ENCODE results near the gene CABP7.
A peak's percentile ranks its signal among the peaks of the same experiment; 100 is the strongest.

Gene CABP7

GRCh38 chr22:29702000-29702930, 17.5 kb upstream of the CABP7 start:
- Histone ChIP-seq H3K36me3 (ENCODE audit: control insufficient read depth, insufficient read depth, low read length) (peaks cover under 1% of the 10 kb centered on the region), H3K9me3 (ENCODE audit: control insufficient read depth, low read length) (no peaks in the 10 kb centered on the region), H3K4me3 (ENCODE audit: extremely low read depth, insufficient read depth, low read length, poor library complexity, severe bottlenecking) (no peak overlapping the region), H3K4me1 (ENCODE audit: control insufficient read depth, insufficient read depth, low read length, poor library complexity, severe bottlenecking) (peaks cover 9% of the 10 kb centered on the region), H3K27ac (ENCODE audit: low read depth, low read length, severe bottlenecking) (no peak overlapping the region)
- 36 to 43% methylated on average over 10 to 12 of the region's 14 CpGs for WGBS, 2 experiments (ENCODE audit: insufficient coverage in 2 of 2)

- no peak overlapping the region for H3K27ac ChIP-seq (ENCODE audit: low read depth, low read length, severe bottlenecking)
- 35 to 41% methylated on average over 14 to 15 of the region's 19 CpGs for WGBS, 2 experiments (ENCODE audit: insufficient coverage in 2 of 2)
- H3K9me3 ChIP-seq (ENCODE audit: control insufficient read depth, low read length), result no peaks in the 10 kb centered on the region
- H3K4me3 ChIP-seq (ENCODE audit: extremely low read depth, insufficient read depth, low read length, poor library complexity, severe bottlenecking), result no peak overlapping the region
- peaks cover 9% of the 10 kb centered on the region for H3K4me1 ChIP-seq (ENCODE audit: control insufficient read depth, insufficient read depth, low read length, poor library complexity, severe bottlenecking)
- no peaks in the 10 kb centered on the region for H3K36me3 ChIP-seq (ENCODE audit: control insufficient read depth, insufficient read depth, low read length)
Observed at GRCh38 chr22:29702931-29703501, 16.8 kb upstream of the CABP7 start.

GRCh38 chr22:29703569-29704195, 16.1 kb upstream of the CABP7 start:
- Histone ChIP-seq H3K9me3 (ENCODE audit: control insufficient read depth, low read length) (no peaks in the 10 kb centered on the region), H3K27ac (ENCODE audit: low read depth, low read length, severe bottlenecking) (no peak overlapping the region), H3K4me3 (ENCODE audit: extremely low read depth, insufficient read depth, low read length, poor library complexity, severe bottlenecking) (no peak overlapping the region), H3K36me3 (ENCODE audit: control insufficient read depth, insufficient read depth, low read length) (no peaks in the 10 kb centered on the region), H3K4me1 (ENCODE audit: control insufficient read depth, insufficient read depth, low read length, poor library complexity, severe bottlenecking) (peaks cover 9% of the 10 kb centered on the region)
- WGBS, 2 experiments (ENCODE audit: insufficient coverage in 2 of 2), result 26 to 56% methylated on average over 5 to 6 of the region's 7 CpGs

DNA sequence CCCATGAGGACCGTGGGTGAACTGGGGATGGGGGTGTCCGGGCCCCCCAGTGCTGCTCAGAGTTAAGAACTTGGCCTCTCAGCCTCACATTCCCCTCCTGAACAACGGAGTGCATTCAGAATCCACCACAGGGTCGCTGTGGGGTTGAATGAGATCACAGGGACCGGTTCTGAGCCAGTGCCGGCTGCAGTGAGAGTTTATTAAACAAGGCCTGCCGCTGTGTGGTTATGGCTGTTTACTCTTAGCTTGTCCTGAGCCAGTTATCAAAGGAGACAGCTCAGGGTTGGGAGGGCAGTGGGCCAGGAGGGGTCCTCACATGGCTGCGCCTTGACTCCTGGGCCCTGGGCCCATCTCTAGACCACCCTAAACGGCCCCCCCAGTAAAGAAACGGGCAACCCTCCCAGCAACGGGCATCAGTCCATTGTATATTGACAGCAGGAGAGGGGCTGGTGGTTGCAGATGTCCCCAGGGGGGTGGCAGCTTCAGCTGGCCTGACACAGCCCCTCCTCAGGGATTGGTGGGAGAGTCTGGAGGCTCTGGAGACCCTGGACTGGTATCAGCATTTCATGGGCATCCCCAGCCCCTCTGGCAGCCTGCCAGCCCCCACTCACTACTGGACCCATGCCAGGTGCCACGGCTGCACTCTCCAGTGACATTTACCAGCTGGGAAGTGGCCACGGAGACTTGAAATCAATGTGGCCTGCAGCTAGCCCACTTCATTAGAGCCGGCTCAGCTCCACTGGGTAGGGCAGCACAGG, 15.1 kb upstream of the CABP7 start:
- peak overlapping the region; percentile 23 for H3K27ac ChIP-seq (ENCODE audit: low read depth, low read length, severe bottlenecking)
- 44 to 55% methylated on average over 5 to 6 of the region's 14 CpGs for WGBS, 2 experiments (ENCODE audit: insufficient coverage in 2 of 2)
- peaks cover 8% of the 10 kb centered on the region for H3K4me1 ChIP-seq (ENCODE audit: control insufficient read depth, insufficient read depth, low read length, poor library complexity, severe bottlenecking)

DNA sequence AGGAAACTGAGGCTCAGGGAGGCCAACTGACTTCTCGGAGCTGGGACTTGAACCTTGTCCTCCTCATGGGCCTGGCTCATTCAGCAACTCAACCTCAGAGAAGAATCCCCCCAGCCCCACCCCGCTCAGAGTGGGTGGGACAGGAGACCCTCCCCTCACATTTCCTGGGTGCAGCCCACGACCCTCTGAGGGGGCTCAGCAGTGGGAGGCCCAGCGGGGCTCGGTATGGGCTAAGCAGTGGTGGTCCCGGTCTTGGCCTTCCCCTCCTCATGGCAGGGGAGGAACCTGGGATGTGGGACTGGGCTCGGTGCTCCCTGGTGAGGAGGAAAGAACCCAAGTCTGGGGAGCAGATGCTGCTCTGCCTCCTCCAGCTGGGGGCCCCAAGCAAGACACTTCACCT, 14.2 kb upstream of the CABP7 start:
- no peak overlapping the region for H3K4me3 ChIP-seq (ENCODE audit: extremely low read depth, insufficient read depth, low read length, poor library complexity, severe bottlenecking)
- H3K4me1 ChIP-seq (ENCODE audit: control insufficient read depth, insufficient read depth, low read length, poor library complexity, severe bottlenecking), result peaks cover 7% of the 10 kb centered on the region
- no peaks in the 10 kb centered on the region for H3K36me3 ChIP-seq (ENCODE audit: control insufficient read depth, insufficient read depth, low read length)
- no peak overlapping the region for H3K27ac ChIP-seq (ENCODE audit: low read depth, low read length, severe bottlenecking)
- H3K9me3 ChIP-seq (ENCODE audit: control insufficient read depth, low read length), result no peaks in the 10 kb centered on the region
- WGBS, 2 experiments (ENCODE audit: insufficient coverage in 2 of 2), result 77 to 93% methylated on average over 3 to 4 of the region's 7 CpGs

More for the DNA sequence above, 15.1 kb upstream of the CABP7 start:
- Histone ChIP-seq H3K4me3 (ENCODE audit: extremely low read depth, insufficient read depth, low read length, poor library complexity, severe bottlenecking) (no peak overlapping the region), H3K36me3 (ENCODE audit: control insufficient read depth, insufficient read depth, low read length) (no peaks in the 10 kb centered on the region), H3K9me3 (ENCODE audit: control insufficient read depth, low read length) (no peaks in the 10 kb centered on the region)

DNA sequence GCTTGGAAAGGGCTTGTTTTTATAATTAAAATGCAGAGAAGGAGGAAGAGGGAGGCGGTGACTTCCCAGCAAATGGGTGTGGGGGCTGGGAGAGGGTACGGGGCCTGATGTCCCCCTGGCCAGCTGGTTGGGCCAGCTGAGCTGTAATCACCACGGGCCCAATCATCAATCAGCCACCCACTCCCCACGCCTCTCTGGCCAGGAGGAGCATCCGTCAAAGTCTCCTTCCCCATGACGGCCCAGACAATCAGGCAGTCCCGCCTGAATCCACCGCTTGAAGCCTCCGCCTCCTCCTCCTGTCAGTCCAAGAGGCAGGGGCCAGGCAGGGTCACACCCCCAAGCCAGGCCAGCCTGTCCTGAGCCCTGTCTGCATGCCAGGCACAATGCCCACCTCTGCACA, 13.3 kb upstream of the CABP7 start:
- WGBS, 2 experiments (ENCODE audit: insufficient coverage in 2 of 2), result 25 to 27% methylated on average over 5 to 7 of the region's 9 CpGs
- H3K4me1 ChIP-seq (ENCODE audit: control insufficient read depth, insufficient read depth, low read length, poor library complexity, severe bottlenecking), result peaks cover 7% of the 10 kb centered on the region

GRCh38 chr22:29707010-29707409, 12.8 kb upstream of the CABP7 start:
- H3K9me3 ChIP-seq (ENCODE audit: control insufficient read depth, low read length), result no peaks in the 10 kb centered on the region
- no peak overlapping the region for H3K27ac ChIP-seq (ENCODE audit: low read depth, low read length, severe bottlenecking)
- peaks cover 4% of the 10 kb centered on the region for H3K4me1 ChIP-seq (ENCODE audit: control insufficient read depth, insufficient read depth, low read length, poor library complexity, severe bottlenecking)
- 77 to 82% methylated on average over 12 to 17 of the region's 18 CpGs for WGBS, 2 experiments (ENCODE audit: insufficient coverage in 2 of 2)
- no peak overlapping the region for H3K4me3 ChIP-seq (ENCODE audit: extremely low read depth, insufficient read depth, low read length, poor library complexity, severe bottlenecking)
- H3K36me3 ChIP-seq (ENCODE audit: control insufficient read depth, insufficient read depth, low read length), result no peaks in the 10 kb centered on the region

More for the DNA sequence above, 13.3 kb upstream of the CABP7 start:
- H3K9me3 ChIP-seq (ENCODE audit: control insufficient read depth, low read length), result no peaks in the 10 kb centered on the region
- no peak overlapping the region for H3K27ac ChIP-seq (ENCODE audit: low read depth, low read length, severe bottlenecking)
- no peaks in the 10 kb centered on the region for H3K36me3 ChIP-seq (ENCODE audit: control insufficient read depth, insufficient read depth, low read length)
- no peak overlapping the region for H3K4me3 ChIP-seq (ENCODE audit: extremely low read depth, insufficient read depth, low read length, poor library complexity, severe bottlenecking)

GRCh38 chr22:29707471-29707870, 12.3 kb upstream of the CABP7 start:
- Histone ChIP-seq H3K4me3 (ENCODE audit: extremely low read depth, insufficient read depth, low read length, poor library complexity, severe bottlenecking) (no peak overlapping the region), H3K27ac (ENCODE audit: low read depth, low read length, severe bottlenecking) (no peak overlapping the region), H3K36me3 (ENCODE audit: control insufficient read depth, insufficient read depth, low read length) (no peaks in the 10 kb centered on the region), H3K4me1 (ENCODE audit: control insufficient read depth, insufficient read depth, low read length, poor library complexity, severe bottlenecking) (peaks cover 4% of the 10 kb centered on the region), H3K9me3 (ENCODE audit: control insufficient read depth, low read length) (no peaks in the 10 kb centered on the region)
- WGBS, 2 experiments (ENCODE audit: insufficient coverage in 2 of 2), result 93 to 95% methylated on average over 5 of the region's 5 CpGs

GRCh38 chr22:29710193-29710592, 9.6 kb upstream of the CABP7 start:
- WGBS, 2 experiments (ENCODE audit: insufficient coverage in 2 of 2), result 90 to 91% methylated on average over 10 to 11 of the region's 15 CpGs

DNA sequence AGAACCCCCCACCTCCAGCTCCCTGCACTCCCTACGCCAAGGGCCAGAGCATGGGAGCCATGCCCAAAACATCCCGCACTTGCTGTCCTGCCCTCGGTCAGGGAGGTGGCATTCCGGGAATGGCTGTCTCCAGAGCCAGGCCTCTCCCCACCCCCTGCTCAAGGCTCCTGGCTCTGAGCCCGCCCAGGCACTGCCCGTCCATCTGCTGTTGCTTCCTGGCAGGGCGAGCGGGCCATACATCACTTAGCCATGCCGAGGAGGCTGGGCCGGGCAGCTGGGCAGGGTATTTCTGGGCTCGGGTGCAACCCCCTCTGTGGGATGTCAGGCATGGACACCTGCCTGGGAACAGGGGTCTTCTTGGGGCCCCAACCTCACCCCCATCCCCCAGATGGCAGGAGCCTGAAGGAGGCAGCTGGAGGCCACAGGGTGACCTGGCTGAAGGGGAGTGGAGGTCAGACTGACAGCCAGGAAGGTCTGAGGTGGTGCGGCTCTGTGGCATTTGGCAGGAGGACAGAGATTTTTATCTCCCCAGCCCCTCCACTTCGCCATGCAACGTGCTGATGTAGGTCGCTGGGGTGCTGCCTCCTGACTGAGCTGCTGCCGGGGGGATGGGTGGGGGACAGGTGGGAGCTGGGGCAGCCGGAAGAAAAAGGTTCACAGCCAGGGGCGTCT, 8.7 kb upstream of the CABP7 start:
- Histone ChIP-seq H3K4me3 (ENCODE audit: extremely low read depth, insufficient read depth, low read length, poor library complexity, severe bottlenecking) (no peak overlapping the region), H3K36me3 (ENCODE audit: control insufficient read depth, insufficient read depth, low read length) (no peaks in the 10 kb centered on the region), H3K9me3 (ENCODE audit: control insufficient read depth, low read length) (no peaks in the 10 kb centered on the region), H3K4me1 (ENCODE audit: control insufficient read depth, insufficient read depth, low read length, poor library complexity, severe bottlenecking) (no peaks in the 10 kb centered on the region), H3K27ac (ENCODE audit: low read depth, low read length, severe bottlenecking) (no peak overlapping the region)
- 86 to 92% methylated on average over 6 to 11 of the region's 18 CpGs for WGBS, 2 experiments (ENCODE audit: insufficient coverage in 2 of 2)

More at GRCh38 chr22:29710193-29710592, 9.6 kb upstream of the CABP7 start:
- no peak overlapping the region for H3K27ac ChIP-seq (ENCODE audit: low read depth, low read length, severe bottlenecking)
- H3K9me3 ChIP-seq (ENCODE audit: control insufficient read depth, low read length), result no peaks in the 10 kb centered on the region
- no peak overlapping the region for H3K4me3 ChIP-seq (ENCODE audit: extremely low read depth, insufficient read depth, low read length, poor library complexity, severe bottlenecking)
- H3K36me3 ChIP-seq (ENCODE audit: control insufficient read depth, insufficient read depth, low read length), result no peaks in the 10 kb centered on the region
- no peaks in the 10 kb centered on the region for H3K4me1 ChIP-seq (ENCODE audit: control insufficient read depth, insufficient read depth, low read length, poor library complexity, severe bottlenecking)

All from mesodermal cell (in vitro differentiated cells).